Trophoblast cell (in vitro differentiated cells and primary cell): ENCODE data around the gene PRKCB.

ENCODE experiments used
- DNase-seq, 2 donors: peaks; one replicate each; pipeline ENCODE4 v3.0.0-alpha.2; 2016
- H2AFZ ChIP-seq: 2 replicates; pipeline ENCODE4 v1.6.1; 2013; ENCODE audit warnings: low read length, moderate library complexity, mild to moderate bottlenecking; ENCODE audit not compliant: insufficient read depth, poor library complexity
- H2AK5ac ChIP-seq: 2 replicates; pipeline ENCODE4 v1.6.1; 2013; ENCODE audit warnings: mild to moderate bottlenecking, low read length
- H2BK120ac ChIP-seq: 2 replicates; pipeline ENCODE4 v1.6.1; 2013; ENCODE audit warnings: low read length, mild to moderate bottlenecking, moderate library complexity; ENCODE audit not compliant: insufficient read depth, poor library complexity
- H2BK12ac ChIP-seq: 2 replicates; pipeline ENCODE4 v1.6.1; 2013; ENCODE audit warnings: mild to moderate bottlenecking, low read length, moderate library complexity
- H2BK5ac ChIP-seq: 2 replicates; pipeline ENCODE4 v1.6.1; 2013; ENCODE audit warnings: low read length, low read depth, moderate library complexity, mild to moderate bottlenecking; ENCODE audit not compliant: poor library complexity
- H3K14ac ChIP-seq: 2 replicates; pipeline ENCODE4 v1.6.1; 2013; ENCODE audit warnings: mild to moderate bottlenecking, low read length
- H3K18ac ChIP-seq: 2 replicates; pipeline ENCODE4 v1.6.1; 2013; ENCODE audit warnings: mild to moderate bottlenecking, low read length
- H3K23ac ChIP-seq: 2 replicates; pipeline ENCODE4 v1.6.1; 2013; ENCODE audit warnings: low read length
- H3K27ac ChIP-seq: 2 replicates; pipeline ENCODE4 v1.5.1; 2013; ENCODE audit warnings: low read depth, mild to moderate bottlenecking, inconsistent platforms, low read length, moderate library complexity
- H3K27me3 ChIP-seq: 2 replicates; pipeline ENCODE4 v1.6.1; 2013; ENCODE audit warnings: inconsistent platforms, mild to moderate bottlenecking, low read length, moderate library complexity; ENCODE audit not compliant: insufficient read depth
- H3K36me3 ChIP-seq, 2 experiments: 1 replicate in 1 of 2; 2 replicates in 1 of 2; pipeline ENCODE4 v1.6.1; 2013; ENCODE audit warnings: low read length in 2 of 2, mild to moderate bottlenecking in 2 of 2, moderate library complexity in 1 of 2; ENCODE audit not compliant: insufficient read depth in 2 of 2, control insufficient read depth in 1 of 2
- H3K4ac ChIP-seq: 2 replicates; pipeline ENCODE4 v1.6.1; 2013; ENCODE audit warnings: low read depth, mild to moderate bottlenecking, low read length, moderate library complexity
- H3K4me1 ChIP-seq, 2 experiments: 1 replicate in 1 of 2; 2 replicates in 1 of 2; pipeline ENCODE4 v1.6.1; 2013; ENCODE audit warnings: low read length in 2 of 2, mild to moderate bottlenecking in 2 of 2, moderate library complexity in 1 of 2; ENCODE audit not compliant: insufficient read depth in 2 of 2, control insufficient read depth in 1 of 2
- H3K4me2 ChIP-seq: 2 replicates; pipeline ENCODE4 v1.6.1; 2013; ENCODE audit warnings: inconsistent platforms, mild to moderate bottlenecking, low read length, moderate library complexity
- H3K4me3 ChIP-seq: 2 replicates; pipeline ENCODE4 v1.5.1; 2013; ENCODE audit warnings: mild to moderate bottlenecking, low read depth, low read length, inconsistent platforms
- H3K79me1 ChIP-seq: one replicate; pipeline ENCODE4 v1.6.1; 2013; ENCODE audit warnings: low read length
- H3K79me2 ChIP-seq: 2 replicates; pipeline ENCODE4 v1.6.1; 2013; ENCODE audit warnings: low read length, mild to moderate bottlenecking; ENCODE audit not compliant: control insufficient read depth, insufficient read depth, poor library complexity
- H3K9ac ChIP-seq: 2 replicates; pipeline ENCODE4 v1.6.1; 2013; ENCODE audit warnings: mild to moderate bottlenecking, low read length
- H3K9me3 ChIP-seq: 2 replicates; pipeline ENCODE4 v1.6.1; 2013; ENCODE audit warnings: low read depth, mild to moderate bottlenecking, control low read depth, inconsistent platforms, low read length; ENCODE audit not compliant: insufficient read depth
- H4K12ac ChIP-seq: 2 replicates; pipeline ENCODE4 v1.6.1; 2013; ENCODE audit warnings: low read depth, mild to moderate bottlenecking, low read length, moderate library complexity
- H4K8ac ChIP-seq: 2 replicates; pipeline ENCODE4 v1.6.1; 2013; ENCODE audit warnings: low read depth, mild to moderate bottlenecking, low read length, moderate library complexity
- H4K91ac ChIP-seq: one replicate; pipeline ENCODE4 v1.6.1; 2013; ENCODE audit warnings: low read depth, mild to moderate bottlenecking, low read length, moderate library complexity
- WGBS: extraction: QIAGEN DNeasy Blood & Tissue Kit; methylation state at CpG from one replicate; pipeline ENCODE4 v1.1.7; 2013; ENCODE audit warnings: missing lambda C conversion rate; ENCODE audit not compliant: insufficient read length, insufficient coverage; ENCODE audit errors: extremely low coverage; 5-methylcytosine and 5-hydroxymethylcytosine counted together

The PRKCB gene

DNA sequence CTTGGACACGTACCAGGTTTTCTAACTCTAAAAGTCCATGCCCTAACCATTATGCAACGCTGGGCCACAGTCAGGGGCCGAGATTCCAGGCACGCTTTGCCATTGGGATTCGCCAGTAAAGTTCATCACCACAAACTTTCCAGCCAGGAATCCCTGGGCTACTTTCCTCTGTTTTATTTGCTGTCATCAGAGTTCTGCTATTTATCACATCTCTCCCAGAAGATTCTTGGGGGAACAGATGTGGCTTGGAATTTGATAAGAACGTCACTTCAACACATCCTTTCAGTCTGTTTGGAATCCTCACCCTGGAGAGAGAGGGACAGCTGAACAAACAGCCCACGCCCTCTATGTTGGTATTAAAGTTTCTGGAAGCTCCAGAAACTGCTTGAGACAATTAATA, 310.7 kb downstream of the PRKCB start:
- WGBS, result no CpG with 5 or more reads among the region's 7 CpGs
- no peak overlapping the region for H2BK5ac ChIP-seq

GRCh38 chr16:24149102-24149501, 313.3 kb downstream of the PRKCB start:
- DNase-seq, result no peak
- H4K8ac ChIP-seq, result no peak overlapping the region
- no peak overlapping the region for H2BK12ac ChIP-seq
- H3K4me1 ChIP-seq, result peaks cover 8 to 13% of the 10 kb centered on the region in 2 experiments
- H3K14ac ChIP-seq, result no peak overlapping the region
- H3K4me3 ChIP-seq, result no peak overlapping the region
- H3K9ac ChIP-seq, result no peak overlapping the region
- no peaks in the 10 kb centered on the region for H3K9me3 ChIP-seq
- H3K27me3 ChIP-seq, result no peaks in the 10 kb centered on the region
- WGBS, result no CpG with 5 or more reads among the region's 3 CpGs
- no peak overlapping the region for H3K23ac ChIP-seq
- no peaks in the 10 kb centered on the region for H3K79me2 ChIP-seq
- H4K12ac ChIP-seq, result no peak overlapping the region
- no peak overlapping the region for H2AFZ ChIP-seq
- H3K4ac ChIP-seq, result no peak overlapping the region
- H4K91ac ChIP-seq, result peak overlapping the region; percentile 35
- no peak overlapping the region for H2AK5ac ChIP-seq
- no peak overlapping the region for H3K18ac ChIP-seq
- H2BK5ac ChIP-seq, result no peak overlapping the region
- no peaks in the 10 kb centered on the region for H3K36me3 ChIP-seq
- H3K4me2 ChIP-seq, result no peak overlapping the region
- H3K79me1 ChIP-seq, result peaks cover 4% of the 10 kb centered on the region
- H3K27ac ChIP-seq, result no peak overlapping the region
- H2BK120ac ChIP-seq, result no peak overlapping the region

More for the DNA sequence above, 310.7 kb downstream of the PRKCB start:
- no peak overlapping the region for H3K4me2 ChIP-seq
- H4K8ac ChIP-seq, result no peak overlapping the region
- H4K12ac ChIP-seq, result no peak overlapping the region
- no peak overlapping the region for H2BK120ac ChIP-seq
- no peaks in the 10 kb centered on the region for H3K27me3 ChIP-seq
- H3K14ac ChIP-seq, result no peak overlapping the region
- no peaks in the 10 kb centered on the region for H3K4me1 ChIP-seq
- H3K79me2 ChIP-seq, result no peaks in the 10 kb centered on the region
- H4K91ac ChIP-seq, result no peak overlapping the region
- no peak overlapping the region for H2BK12ac ChIP-seq
- H3K23ac ChIP-seq, result no peak overlapping the region
- no peak for DNase-seq
- no peak overlapping the region for H2AFZ ChIP-seq
- H2AK5ac ChIP-seq, result no peak overlapping the region
- H3K4ac ChIP-seq, result no peak overlapping the region
- no peaks in the 10 kb centered on the region for H3K9me3 ChIP-seq
- no peak overlapping the region for H3K4me3 ChIP-seq
- H3K36me3 ChIP-seq, result no peaks in the 10 kb centered on the region
- H3K18ac ChIP-seq, result no peak overlapping the region
- H3K9ac ChIP-seq, result no peak overlapping the region
- H3K27ac ChIP-seq, result no peak overlapping the region
- H3K79me1 ChIP-seq, result no peaks in the 10 kb centered on the region

- Histone ChIP-seq H4K12ac (no peak overlapping the region), H2BK5ac (no peak overlapping the region), H2AK5ac (no peak overlapping the region), H2BK120ac (no peak overlapping the region), H3K23ac (no peak overlapping the region), H4K91ac (no peak overlapping the region), H3K18ac (no peak overlapping the region), H3K4me1 (peaks cover 8 to 13% of the 10 kb centered on the region in 2 experiments), H3K79me1 (peaks cover 4% of the 10 kb centered on the region), H2BK12ac (no peak overlapping the region), H3K9ac (no peak overlapping the region), H4K8ac (no peak overlapping the region), H2AFZ (no peak overlapping the region), H3K4ac (no peak overlapping the region), H3K14ac (no peak overlapping the region), H3K36me3 (no peaks in the 10 kb centered on the region), H3K27me3 (no peaks in the 10 kb centered on the region), H3K79me2 (no peaks in the 10 kb centered on the region), H3K4me2 (no peak overlapping the region), H3K27ac (no peak overlapping the region), H3K9me3 (no peaks in the 10 kb centered on the region), H3K4me3 (no peak overlapping the region)
- no peak for DNase-seq
- no CpG with 5 or more reads among the region's 2 CpGs for WGBS
These were observed 314.5 kb downstream of the PRKCB start for GRCh38 chr16:24150282-24150681.

DNA sequence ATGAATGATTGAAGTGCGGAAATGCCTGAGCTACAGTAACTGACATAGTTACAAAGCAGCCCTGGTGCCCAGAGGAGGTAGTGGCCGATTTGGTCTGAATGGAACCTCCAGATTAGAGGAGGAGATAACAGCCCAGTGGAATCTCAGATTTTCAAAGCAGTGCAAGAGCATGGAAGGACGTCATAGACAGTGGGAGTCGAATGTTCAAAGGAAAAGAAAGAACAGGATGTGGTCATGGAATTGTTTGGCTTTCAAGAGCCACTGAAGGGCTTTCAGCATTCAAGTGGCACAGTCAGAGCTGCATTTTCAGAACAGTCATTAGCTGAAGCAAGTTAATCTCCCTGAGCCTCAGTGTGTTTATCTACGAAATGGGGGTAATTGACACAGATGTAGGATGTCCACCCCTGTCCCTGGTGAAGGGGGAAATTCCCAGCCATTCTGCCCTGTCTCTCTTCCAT, 315.7 kb downstream of the PRKCB start:
- H3K27me3 ChIP-seq, result no peaks in the 10 kb centered on the region
- H2BK5ac ChIP-seq, result peak overlapping the region; percentile 49
- no peak overlapping the region for H4K12ac ChIP-seq
- H2BK12ac ChIP-seq, result peak overlapping the region; percentile 72
- H3K4ac ChIP-seq, result peak overlapping the region; percentile 25
- H3K4me3 ChIP-seq, result no peak overlapping the region
- no peak overlapping the region for H3K9ac ChIP-seq
- no peak overlapping the region for H3K23ac ChIP-seq
- peaks cover 8 to 13% of the 10 kb centered on the region in 2 experiments for H3K4me1 ChIP-seq
- no peak overlapping the region for H2AK5ac ChIP-seq
- no peak for DNase-seq
- H3K79me2 ChIP-seq, result no peaks in the 10 kb centered on the region
- peak overlapping the region; percentile 77 for H3K27ac ChIP-seq
- H3K14ac ChIP-seq, result peak overlapping the region; percentile 75
- no peak overlapping the region for H2AFZ ChIP-seq
- H4K8ac ChIP-seq, result peak overlapping the region; percentile 59
- H2BK120ac ChIP-seq, result peak overlapping the region; percentile 39
- peak overlapping the region; percentile 67 for H3K18ac ChIP-seq
- no peak overlapping the region for H3K4me2 ChIP-seq
- no peaks in the 10 kb centered on the region for H3K9me3 ChIP-seq
- no peaks in the 10 kb centered on the region for H3K36me3 ChIP-seq
- H3K79me1 ChIP-seq, result peaks cover 4% of the 10 kb centered on the region
- H4K91ac ChIP-seq, result peak overlapping the region; percentile 63
- no CpG with 5 or more reads among the region's 5 CpGs for WGBS
